ENCODE results near the gene DDX17. TPM values are rescaled to one million over a fixed set of nuclear protein-coding genes. Genes with fewer than 3 reads are reported as not detected.

The DDX17 gene
- total RNA-seq, 1 donor from 2014 or later, result 530 TPM

DNA sequence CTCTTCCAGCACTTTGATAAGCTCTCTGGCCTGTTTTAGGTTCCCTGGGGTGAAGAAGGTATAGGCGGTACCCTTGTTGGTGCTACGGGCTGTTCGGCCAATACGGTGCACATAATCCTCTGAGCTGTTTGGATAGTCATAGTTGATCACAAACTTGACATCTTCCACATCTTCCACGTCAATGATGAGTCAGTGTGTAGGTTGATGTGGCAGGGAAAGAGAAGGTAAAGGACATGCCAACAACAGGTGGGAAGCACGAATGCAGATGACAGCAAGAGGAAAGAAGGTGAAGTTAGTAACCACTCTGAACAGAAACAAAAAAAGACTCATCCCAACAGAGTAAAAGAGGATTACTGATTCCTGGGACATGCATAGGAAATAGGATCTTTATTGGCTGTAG is 18.2 kb downstream of the DDX17 start:
- Mint-ChIP-seq H3K27me3 (ENCODE audit: unreplicated experiment) (no peaks in the 10 kb centered on the region), H3K4me3 (ENCODE audit: unreplicated experiment) (no peak overlapping the region), H3K27ac (ENCODE audit: unreplicated experiment) (no peak overlapping the region), H3K9me3 (ENCODE audit: unreplicated experiment) (no peaks in the 10 kb centered on the region), H3K4me1 (ENCODE audit: low read depth, unreplicated experiment) (peaks cover 1% of the 10 kb centered on the region), H3K36me3 (ENCODE audit: unreplicated experiment) (no peaks in the 10 kb centered on the region)
- TF ChIP-seq, protein P1, sequence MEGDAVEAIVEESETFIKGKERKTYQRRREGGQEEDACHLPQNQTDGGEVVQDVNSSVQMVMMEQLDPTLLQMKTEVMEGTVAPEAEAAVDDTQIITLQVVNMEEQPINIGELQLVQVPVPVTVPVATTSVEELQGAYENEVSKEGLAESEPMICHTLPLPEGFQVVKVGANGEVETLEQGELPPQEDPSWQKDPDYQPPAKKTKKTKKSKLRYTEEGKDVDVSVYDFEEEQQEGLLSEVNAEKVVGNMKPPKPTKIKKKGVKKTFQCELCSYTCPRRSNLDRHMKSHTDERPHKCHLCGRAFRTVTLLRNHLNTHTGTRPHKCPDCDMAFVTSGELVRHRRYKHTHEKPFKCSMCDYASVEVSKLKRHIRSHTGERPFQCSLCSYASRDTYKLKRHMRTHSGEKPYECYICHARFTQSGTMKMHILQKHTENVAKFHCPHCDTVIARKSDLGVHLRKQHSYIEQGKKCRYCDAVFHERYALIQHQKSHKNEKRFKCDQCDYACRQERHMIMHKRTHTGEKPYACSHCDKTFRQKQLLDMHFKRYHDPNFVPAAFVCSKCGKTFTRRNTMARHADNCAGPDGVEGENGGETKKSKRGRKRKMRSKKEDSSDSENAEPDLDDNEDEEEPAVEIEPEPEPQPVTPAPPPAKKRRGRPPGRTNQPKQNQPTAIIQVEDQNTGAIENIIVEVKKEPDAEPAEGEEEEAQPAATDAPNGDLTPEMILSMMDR (IDR thresholded peaks at IDR 0.05; ENCODE audit: partially characterized antibody, unreplicated experiment), result no peak
- DNase-seq, result no peak

DNA sequence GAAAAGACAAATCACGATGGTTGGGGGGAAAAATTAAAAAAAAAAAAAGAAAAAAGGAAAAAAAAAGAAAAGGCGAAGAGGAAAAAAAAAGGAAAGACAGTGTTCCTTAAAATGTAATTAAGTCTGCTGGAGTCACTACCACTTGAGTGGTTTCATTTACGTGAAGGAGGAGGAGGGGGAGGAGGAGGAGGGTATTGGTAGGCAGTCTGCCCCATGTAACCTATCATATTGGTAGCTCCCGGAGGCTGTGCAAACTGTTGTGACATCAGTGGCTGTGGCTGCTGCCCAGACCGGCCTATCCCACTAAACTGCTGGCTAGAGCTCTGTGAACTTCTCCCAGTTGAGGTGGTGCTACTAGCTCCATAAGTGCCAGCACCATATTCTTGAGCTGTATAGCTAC is 20.3 kb downstream of the DDX17 start:
- Mint-ChIP-seq H3K36me3 (ENCODE audit: unreplicated experiment) (no peaks in the 10 kb centered on the region), H3K27ac (ENCODE audit: unreplicated experiment) (peak overlapping the region; percentile 14), H3K4me3 (ENCODE audit: unreplicated experiment) (no peak overlapping the region), H3K27me3 (ENCODE audit: unreplicated experiment) (peaks cover 3% of the 10 kb centered on the region), H3K4me1 (ENCODE audit: low read depth, unreplicated experiment) (peaks cover 1% of the 10 kb centered on the region), H3K9me3 (ENCODE audit: unreplicated experiment) (no peaks in the 10 kb centered on the region)
- no peak for DNase-seq
- TF ChIP-seq, protein P1 (IDR thresholded peaks at IDR 0.05; ENCODE audit: partially characterized antibody, unreplicated experiment), result no peak

DNA sequence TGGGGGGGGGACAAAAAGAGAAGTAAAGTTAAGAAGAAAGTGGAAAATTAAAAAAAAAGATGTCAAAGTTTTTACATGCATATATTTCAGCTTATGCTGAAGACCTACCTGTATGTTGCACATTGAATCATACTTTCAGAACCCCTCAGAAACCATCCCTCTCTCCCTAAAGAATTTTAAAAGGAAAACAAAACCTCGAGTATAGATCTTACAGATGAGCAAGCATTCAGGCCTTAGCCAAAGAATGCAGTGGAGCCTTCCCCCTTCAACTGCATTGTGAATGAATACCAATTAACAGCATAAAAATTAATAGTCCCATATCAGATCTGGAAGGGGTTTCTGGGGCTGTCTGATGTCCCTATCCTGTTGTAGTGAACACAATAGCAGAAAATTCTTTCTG is 21.9 kb downstream of the DDX17 start:
- Mint-ChIP-seq H3K36me3 (ENCODE audit: unreplicated experiment) (no peaks in the 10 kb centered on the region), H3K27me3 (ENCODE audit: unreplicated experiment) (peaks cover 3% of the 10 kb centered on the region), H3K27ac (ENCODE audit: unreplicated experiment) (no peak overlapping the region), H3K4me3 (ENCODE audit: unreplicated experiment) (no peak overlapping the region), H3K9me3 (ENCODE audit: unreplicated experiment) (no peaks in the 10 kb centered on the region), H3K4me1 (ENCODE audit: low read depth, unreplicated experiment) (peaks cover 1% of the 10 kb centered on the region)
- no peak for DNase-seq
- TF ChIP-seq, protein P1 (IDR thresholded peaks at IDR 0.05; ENCODE audit: partially characterized antibody, unreplicated experiment), result no peak

DNA sequence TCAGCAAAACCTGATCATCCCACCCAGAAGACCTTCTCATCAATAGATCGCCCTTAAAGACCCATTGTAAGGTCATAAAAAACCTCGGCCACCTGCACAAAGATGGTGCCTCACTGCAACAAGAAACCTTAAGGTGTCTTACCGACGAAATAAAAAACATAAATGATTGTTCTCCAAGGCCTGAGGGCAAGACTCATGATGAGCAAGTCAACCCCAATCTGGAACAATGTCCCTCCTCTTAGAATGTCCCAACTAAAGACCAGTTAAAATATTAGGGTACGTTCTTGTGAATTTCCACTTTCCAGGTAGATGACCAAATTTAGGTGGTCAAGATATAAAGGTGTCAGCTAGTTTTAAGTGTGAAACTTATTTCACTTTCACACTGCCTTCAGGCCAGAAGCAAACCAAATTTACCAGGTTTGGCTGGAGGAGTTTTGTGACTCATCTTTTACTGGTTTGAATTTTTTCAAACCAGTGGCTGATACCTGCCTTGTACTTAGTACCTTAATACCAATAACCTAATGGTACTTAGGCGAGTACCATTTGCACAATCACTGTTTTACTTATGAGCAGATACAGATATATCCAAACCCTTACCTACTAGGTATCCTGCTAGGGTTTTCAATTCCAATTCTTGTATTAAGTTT is 23.3 kb downstream of the DDX17 start:
- Mint-ChIP-seq H3K4me3 (ENCODE audit: unreplicated experiment) (no peak overlapping the region), H3K36me3 (ENCODE audit: unreplicated experiment) (no peaks in the 10 kb centered on the region), H3K27ac (ENCODE audit: unreplicated experiment) (no peak overlapping the region), H3K27me3 (ENCODE audit: unreplicated experiment) (peaks cover 3% of the 10 kb centered on the region), H3K9me3 (ENCODE audit: unreplicated experiment) (peaks cover 2% of the 10 kb centered on the region), H3K4me1 (ENCODE audit: low read depth, unreplicated experiment) (peaks cover 1% of the 10 kb centered on the region)
- TF ChIP-seq, protein P1 (IDR thresholded peaks at IDR 0.05; ENCODE audit: partially characterized antibody, unreplicated experiment), result no peak
- no peak for DNase-seq

DNA sequence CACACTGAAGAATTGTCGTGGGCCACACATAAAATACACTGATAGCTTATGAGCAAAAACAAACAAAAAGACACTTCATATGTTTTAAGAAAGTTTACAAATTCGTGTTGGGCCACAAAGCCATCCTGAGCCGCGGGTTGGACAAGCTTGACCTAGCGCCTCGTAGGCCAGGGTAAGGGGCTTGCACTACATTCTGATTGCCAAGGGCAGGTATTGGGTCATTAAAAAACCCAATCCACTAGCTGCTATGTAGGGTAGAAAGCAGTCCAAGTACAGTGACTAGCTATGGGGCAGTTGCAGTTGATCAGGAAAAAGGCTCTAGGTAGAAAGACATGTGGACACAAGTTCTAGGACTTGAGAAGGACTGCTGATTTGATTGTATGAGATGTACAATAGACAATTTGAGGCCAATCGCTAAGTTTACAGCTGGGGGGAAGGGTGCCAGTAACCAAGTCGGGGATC is 24.2 kb downstream of the DDX17 start:
- DNase-seq, result no peak
- Mint-ChIP-seq H3K36me3 (ENCODE audit: unreplicated experiment) (no peaks in the 10 kb centered on the region), H3K27ac (ENCODE audit: unreplicated experiment) (no peak overlapping the region), H3K4me3 (ENCODE audit: unreplicated experiment) (no peak overlapping the region), H3K27me3 (ENCODE audit: unreplicated experiment) (peaks cover 3% of the 10 kb centered on the region), H3K4me1 (ENCODE audit: low read depth, unreplicated experiment) (peaks cover 1% of the 10 kb centered on the region), H3K9me3 (ENCODE audit: unreplicated experiment) (peaks cover 2% of the 10 kb centered on the region)
- TF ChIP-seq, protein P1 (IDR thresholded peaks at IDR 0.05; ENCODE audit: partially characterized antibody, unreplicated experiment), result no peak

Measured in glutamatergic neuron (in vitro differentiated cells).